K562 (cell line): ENCODE results near the gene CDH6. TPM values are rescaled to one million over a fixed set of nuclear protein-coding genes. Genes with fewer than 3 reads are reported as not detected.

Experiments
- ATAC-seq: fragments of 200-7000 bp; cut with Tn5 transposase; 3 replicates; pipeline ENCODE4 v1.9.1; 2020; ENCODE audit warnings: moderate library complexity
- BruUV-seq: library from RNA; stranded (reverse); fragments of 400-500 nt; replicated peaks from 2 replicates; lab custom pipeline; 2021; lab: Mats Ljungman, UMichigan
- CTCF ChIA-PET: fragments of 300-600 bp; formaldehyde crosslinking; extraction: SDS; loops from one replicate; lab custom pipeline; 2021; ENCODE audit warnings: low intra/inter-chr PET ratio; lab: Yijun Ruan, JAX
- POLR2A ChIA-PET: fragments of 300-600, 350-650 bp; sonication (Branson Sonifier 250); formaldehyde crosslinking; extraction: SDS; loops from one replicate; lab custom pipeline; 2021; ENCODE audit warnings: antibody characterized with exemption, inconsistent platforms; lab: Yijun Ruan, JAX
- DNase-seq, 4 experiments: peaks; one replicate each; pipeline versions ENCODE4 v3.0.0 to v3.0.0-alpha.2; 2011 to 2018; ENCODE audit warnings: low spot score in 3 of 4, mixed read lengths in 3 of 4; ENCODE audit errors: extremely low read depth in 1 of 4
- FAIRE-seq: peaks from 2 replicates; lab custom pipeline; 2011; peaks lifted over from hg19 to GRCh38; lab: Jason Lieb, UNC
- H2AFZ ChIP-seq: 2 replicates; pipeline ENCODE4 v1.6.0; 2011; ENCODE audit warnings: low read depth, low read length, control low read depth, inconsistent platforms
- H3K27ac ChIP-seq: fragments of 200-600 bp; 3 replicates; pipeline ENCODE4 v1.8.0; 2011; ENCODE audit warnings: low read depth, mild to moderate bottlenecking, control low read depth, inconsistent platforms, low read length, moderate library complexity, mixed read lengths; ENCODE audit errors: extremely low read depth
- H3K27me3 ChIP-seq, 2 experiments: fragments of 300-600 bp in 1 of 2; 2 replicates in 1 of 2; 3 replicates in 1 of 2; pipeline versions ENCODE4 v1.6.0 to v1.8.0; 2011; ENCODE audit warnings: inconsistent platforms in 2 of 2, low read length in 2 of 2, mild to moderate bottlenecking in 1 of 2, mixed read lengths in 1 of 2, moderate library complexity in 1 of 2; ENCODE audit not compliant: control insufficient read depth in 2 of 2, insufficient read depth in 2 of 2
- H3K36me3 ChIP-seq: fragments of 300-600 bp; 3 replicates; pipeline ENCODE4 v1.8.0; 2011; ENCODE audit warnings: mild to moderate bottlenecking, low read length, inconsistent platforms; ENCODE audit not compliant: control insufficient read depth, insufficient read depth
- H3K4me1 ChIP-seq, 2 experiments: fragments of 200-600 bp in 1 of 2; replicated peaks in 1 of 2; 2 replicates in 1 of 2; 3 replicates in 1 of 2; pipeline versions ENCODE4 v1.5.1 to v1.8.0; 2011; ENCODE audit warnings: inconsistent platforms in 2 of 2, low read length in 2 of 2, mild to moderate bottlenecking in 1 of 2, mixed read lengths in 1 of 2, moderate library complexity in 1 of 2; ENCODE audit not compliant: control insufficient read depth in 2 of 2, insufficient read depth in 2 of 2
- H3K4me2 ChIP-seq: 2 replicates; pipeline ENCODE4 v1.6.1; 2011; ENCODE audit warnings: low read length, control low read depth, inconsistent platforms, mixed read lengths; ENCODE audit not compliant: insufficient read depth
- H3K4me3 ChIP-seq: fragments of 200-600 bp; sonication (generic), shearing (Covaris generic); 2 replicates; pipeline ENCODE4 v1.5.1; 2016; ENCODE audit warnings: control low read depth, inconsistent platforms
- H3K79me2 ChIP-seq: fragments of 200-600 bp; 3 replicates; pipeline ENCODE4 v1.8.0; 2011; ENCODE audit warnings: low read length, inconsistent platforms; ENCODE audit not compliant: control insufficient read depth, insufficient read depth
- H3K9ac ChIP-seq, 2 experiments: 2 replicates each; pipeline versions ENCODE4 v1.6.0 to v1.6.1; 2011; ENCODE audit warnings: low read depth in 2 of 2, low read length in 2 of 2, control low read depth in 1 of 2, inconsistent platforms in 1 of 2, mild to moderate bottlenecking in 1 of 2, mixed read lengths in 1 of 2; ENCODE audit not compliant: insufficient read depth in 1 of 2
- H3K9me1 ChIP-seq: one replicate; pipeline ENCODE4 v1.6.0; 2011; ENCODE audit warnings: inconsistent platforms, mild to moderate bottlenecking, low read length, moderate library complexity; ENCODE audit not compliant: control insufficient read depth, insufficient read depth
- H3K9me3 ChIP-seq: replicated peaks from 2 replicates; pipeline ENCODE4 v1.5.1; 2011; ENCODE audit warnings: low read depth, low read length, inconsistent platforms; ENCODE audit not compliant: control insufficient read depth, insufficient read depth
- H4K20me1 ChIP-seq: replicated peaks from 2 replicates; pipeline ENCODE4 v1.6.1; 2011; ENCODE audit warnings: low read length, inconsistent platforms, mixed read lengths; ENCODE audit not compliant: control insufficient read depth, insufficient read depth
- DNMT1 ChIP-seq: fragments of 450-650 bp; IDR thresholded peaks from 2 replicates; pipeline ENCODE4 v1.6.1; 2016; ENCODE audit warnings: antibody characterized with exemption, mild to moderate bottlenecking
- ETS2 ChIP-seq: IDR thresholded peaks from 2 replicates; pipeline ENCODE4 v1.6.1; 2016; ENCODE audit warnings: borderline replicate concordance, missing genetic modification characterization, mild to moderate bottlenecking, moderate library complexity, missing compliant biosample characterization; ENCODE audit not compliant: poor library complexity, severe bottlenecking
- FIP1L1 ChIP-seq: fragments of 200-400 bp; formaldehyde crosslinking; IDR thresholded peaks from 2 replicates; pipeline ENCODE4 v1.6.1; 2018; ENCODE audit warnings: mild to moderate bottlenecking, low read depth, low read length; ENCODE audit not compliant: poor library complexity, severe bottlenecking
- KAT8 ChIP-seq: fragments of 450-650 bp; IDR thresholded peaks from 2 replicates; pipeline ENCODE4 v1.6.1; 2016; ENCODE audit warnings: low read depth, mild to moderate bottlenecking
- KLF10 ChIP-seq: fragments of 250-450 bp; sonication (Bioruptor Pico); IDR thresholded peaks from 2 replicates; pipeline ENCODE4 v1.6.1; 2021; ENCODE audit warnings: matching md5 sums
- RUNX1 ChIP-seq: sonication (generic); IDR thresholded peaks from 2 replicates; pipeline ENCODE4 v1.6.1; 2016; ENCODE audit warnings: antibody characterized with exemption, low read depth
- ZEB2 ChIP-seq: fragments of 450-650 bp; IDR thresholded peaks from 2 replicates; pipeline ENCODE4 v1.6.1; 2016
- ZNF274 ChIP-seq: IDR thresholded peaks from 2 replicates; pipeline ENCODE4 v1.6.1; 2011; ENCODE audit warnings: low read depth, mild to moderate bottlenecking, low read length, moderate library complexity, borderline replicate concordance
- ZNF384 ChIP-seq: IDR thresholded peaks from 2 replicates; pipeline ENCODE4 v1.6.1; 2012; ENCODE audit warnings: low read depth, low read length, improper control_type of control experiment
- ZNF57 ChIP-seq: fragments of 450-650 bp; formaldehyde crosslinking; IDR thresholded peaks from 2 replicates; pipeline ENCODE4 v1.4.0; 2020; ENCODE audit warnings: mild to moderate bottlenecking, moderate library complexity
- WGBS: fragments of 100-300 bp; shearing (Covaris generic); methylation state at CpG from one replicate; pipeline ENCODE4 v1.1.6; 2016; ENCODE audit warnings: low coverage, mixed read lengths; ENCODE audit not compliant: insufficient coverage; ENCODE audit errors: missing lambda C conversion rate; 5-methylcytosine and 5-hydroxymethylcytosine counted together
- in situ Hi-C: fragments of 300-500 bp; cut with MboI; formaldehyde crosslinking; loops from 4 replicates; pipeline ENCODE4 v1.15.0; 2018; ENCODE audit warnings: inconsistent platforms, mixed read lengths
- intact Hi-C: fragments of 100-400 bp; cut with micrococcal nuclease; formaldehyde crosslinking; loops from 2 replicates; pipeline ENCODE4 v1.14.2; 2022
- polyA plus RNA-seq, 8 experiments: library from polyadenylated mRNA; depleted of rRNA in 4 of 8; stranded (reverse) in 5 of 8; unstranded in 3 of 8; fragments of >200 nt; fragmentation: Nextera tagmentation in 2 of 8; fragmentation: Illumina TruSeq in 1 of 8; extraction: Ambion mirVana in 2 of 8; extraction: Trizol in 1 of 8; gene quantifications; 2 replicates each; pipeline versions ENCODE4 v1.2.1 to v1.2.3, GENCODE V29; 2011 to 2014; ENCODE audit warnings: inconsistent platforms in 1 of 8, missing spikeins in 1 of 8
- total RNA-seq, 7 experiments: library from RNA; depleted of rRNA in 6 of 7; stranded (reverse); fragments of >200 nt in 6 of 7; fragmentation: Illumina TruSeq in 2 of 7; extraction: Trizol in 2 of 7; gene quantifications; 2 replicates each; pipeline versions ENCODE4 v1.2.1 to v1.2.3, GENCODE V29; 2011 to 2021; ENCODE audit warnings: low replicate concordance in 1 of 7
- TF ChIP-seq, protein P1 (sequence below): fragments of 250-450 bp; sonication (Bioruptor Pico); IDR thresholded peaks from 2 replicates; pipeline ENCODE4 v1.8.0; 2021; ENCODE audit warnings: borderline replicate concordance, mild to moderate bottlenecking, moderate library complexity; ENCODE audit not compliant: poor library complexity, severe bottlenecking
- TF ChIP-seq, protein P2 (sequence below): fragments of 200-800 bp; sonication (Bioruptor generic); IDR thresholded peaks from 2 replicates; pipeline ENCODE4 v1.6.1; 2016; ENCODE audit warnings: missing genetic modification characterization, missing compliant biosample characterization

Gene CDH6
- total and polyA plus RNA-seq, 9 of the 15 experiments (the other 6 are each of a cell fraction or from before 2014, with no cell fraction given), result not detected

DNA sequence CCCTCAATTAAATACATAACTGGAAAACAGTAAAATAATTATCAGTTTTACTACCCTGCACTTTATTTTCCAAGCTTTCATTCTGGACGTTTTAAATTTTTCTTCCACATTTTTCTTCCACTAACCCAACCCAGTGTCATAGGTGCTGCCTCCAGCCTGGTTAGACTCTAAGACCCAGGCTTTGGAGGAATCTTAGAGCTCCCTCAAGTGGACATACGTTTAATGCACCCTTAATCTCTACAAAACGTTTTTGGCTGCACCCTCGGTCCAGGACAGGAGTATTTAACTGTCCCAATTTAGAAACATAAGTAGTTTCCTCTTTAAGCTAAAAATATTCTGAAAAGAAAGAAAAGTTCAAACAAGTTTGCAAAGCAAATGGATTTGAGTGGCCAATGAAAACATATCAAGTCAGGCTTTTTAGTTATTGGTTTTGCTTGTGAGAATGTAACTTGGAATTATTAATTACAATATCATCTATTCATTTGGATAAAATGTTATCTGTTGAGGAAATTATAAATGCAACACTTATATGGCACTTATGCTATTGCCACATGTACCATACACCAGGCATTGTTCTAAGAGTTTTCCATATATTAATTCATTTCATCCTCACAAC is 38.9 kb downstream of the CDH6 start (continued):
- TF ChIP-seq, protein P1, sequence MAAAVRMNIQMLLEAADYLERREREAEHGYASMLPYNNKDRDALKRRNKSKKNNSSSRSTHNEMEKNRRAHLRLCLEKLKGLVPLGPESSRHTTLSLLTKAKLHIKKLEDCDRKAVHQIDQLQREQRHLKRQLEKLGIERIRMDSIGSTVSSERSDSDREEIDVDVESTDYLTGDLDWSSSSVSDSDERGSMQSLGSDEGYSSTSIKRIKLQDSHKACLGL (CRISPR knock-in tag), result no peak
- TF ChIP-seq, protein P2, sequence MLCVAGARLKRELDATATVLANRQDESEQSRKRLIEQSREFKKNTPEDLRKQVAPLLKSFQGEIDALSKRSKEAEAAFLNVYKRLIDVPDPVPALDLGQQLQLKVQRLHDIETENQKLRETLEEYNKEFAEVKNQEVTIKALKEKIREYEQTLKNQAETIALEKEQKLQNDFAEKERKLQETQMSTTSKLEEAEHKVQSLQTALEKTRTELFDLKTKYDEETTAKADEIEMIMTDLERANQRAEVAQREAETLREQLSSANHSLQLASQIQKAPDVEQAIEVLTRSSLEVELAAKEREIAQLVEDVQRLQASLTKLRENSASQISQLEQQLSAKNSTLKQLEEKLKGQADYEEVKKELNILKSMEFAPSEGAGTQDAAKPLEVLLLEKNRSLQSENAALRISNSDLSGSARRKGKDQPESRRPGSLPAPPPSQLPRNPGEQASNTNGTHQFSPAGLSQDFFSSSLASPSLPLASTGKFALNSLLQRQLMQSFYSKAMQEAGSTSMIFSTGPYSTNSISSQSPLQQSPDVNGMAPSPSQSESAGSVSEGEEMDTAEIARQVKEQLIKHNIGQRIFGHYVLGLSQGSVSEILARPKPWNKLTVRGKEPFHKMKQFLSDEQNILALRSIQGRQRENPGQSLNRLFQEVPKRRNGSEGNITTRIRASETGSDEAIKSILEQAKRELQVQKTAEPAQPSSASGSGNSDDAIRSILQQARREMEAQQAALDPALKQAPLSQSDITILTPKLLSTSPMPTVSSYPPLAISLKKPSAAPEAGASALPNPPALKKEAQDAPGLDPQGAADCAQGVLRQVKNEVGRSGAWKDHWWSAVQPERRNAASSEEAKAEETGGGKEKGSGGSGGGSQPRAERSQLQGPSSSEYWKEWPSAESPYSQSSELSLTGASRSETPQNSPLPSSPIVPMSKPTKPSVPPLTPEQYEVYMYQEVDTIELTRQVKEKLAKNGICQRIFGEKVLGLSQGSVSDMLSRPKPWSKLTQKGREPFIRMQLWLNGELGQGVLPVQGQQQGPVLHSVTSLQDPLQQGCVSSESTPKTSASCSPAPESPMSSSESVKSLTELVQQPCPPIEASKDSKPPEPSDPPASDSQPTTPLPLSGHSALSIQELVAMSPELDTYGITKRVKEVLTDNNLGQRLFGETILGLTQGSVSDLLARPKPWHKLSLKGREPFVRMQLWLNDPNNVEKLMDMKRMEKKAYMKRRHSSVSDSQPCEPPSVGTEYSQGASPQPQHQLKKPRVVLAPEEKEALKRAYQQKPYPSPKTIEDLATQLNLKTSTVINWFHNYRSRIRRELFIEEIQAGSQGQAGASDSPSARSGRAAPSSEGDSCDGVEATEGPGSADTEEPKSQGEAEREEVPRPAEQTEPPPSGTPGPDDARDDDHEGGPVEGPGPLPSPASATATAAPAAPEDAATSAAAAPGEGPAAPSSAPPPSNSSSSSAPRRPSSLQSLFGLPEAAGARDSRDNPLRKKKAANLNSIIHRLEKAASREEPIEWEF (CRISPR knock-in tag), result no peak
- TF ChIP-seq ETS2, result no peak

DNA sequence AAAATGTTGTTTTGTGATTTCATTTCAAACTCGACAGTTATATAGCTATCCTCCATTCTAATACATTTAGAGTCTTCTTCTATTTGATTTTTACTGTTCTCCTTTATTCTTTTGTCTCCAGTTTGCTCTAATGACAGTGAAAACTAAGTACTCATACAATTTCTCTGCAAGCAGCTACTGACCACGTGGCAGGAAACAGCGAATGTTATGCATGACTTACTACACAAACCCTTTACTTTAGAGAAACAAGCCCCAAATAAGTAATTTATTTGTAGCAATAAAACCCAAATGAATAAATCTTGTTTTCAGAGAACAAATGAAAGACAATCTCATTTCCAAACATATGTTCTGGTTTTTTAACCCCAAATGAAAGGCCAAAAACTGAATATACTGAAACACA is 41.9 kb downstream of the CDH6 start:
- no peak for TF ChIP-seq ZEB2
- TF ChIP-seq ZNF57 (CRISPR knock-in tag), result no peak
- TF ChIP-seq DNMT1, result no peak
- no peak for TF ChIP-seq RUNX1
- TF ChIP-seq ZNF384, result no peak
- no peak for TF ChIP-seq ZNF274
- no peak for TF ChIP-seq FIP1L1
- no peak for TF ChIP-seq KLF10 (CRISPR knock-in tag)
- TF ChIP-seq KAT8, result no peak
- no peak overlapping the region for H2AFZ ChIP-seq
- ChIA-PET CTCF (no interaction called here), POLR2A (no interaction called here)
- no peak for ATAC-seq
- DNase-seq, result no peak
- no peaks in the 10 kb centered on the region for H3K36me3 ChIP-seq
- H3K79me2 ChIP-seq, result no peaks in the 10 kb centered on the region
- in situ Hi-C loops (no loop called here), intact Hi-C loops (no loop called here)
- H3K27me3 ChIP-seq, result no peaks in the 10 kb centered on the region
- no peaks in the 10 kb centered on the region for H3K9me3 ChIP-seq
- no peak overlapping the region for H3K27ac ChIP-seq
- no peak overlapping the region for H3K9ac ChIP-seq
- no peak overlapping the region for H3K4me2 ChIP-seq
- H3K9me1 ChIP-seq, result no peaks in the 10 kb centered on the region
- no peaks in the 10 kb centered on the region for H3K4me1 ChIP-seq
- H4K20me1 ChIP-seq, result no peaks in the 10 kb centered on the region
- H3K4me3 ChIP-seq, result no peak overlapping the region
- 0% methylated on average over 3 of the region's 3 CpGs for WGBS
- BruUV-seq, result no TSS peak
- no peak for FAIRE-seq
